Measurements from ENCODE around the gene EFNB2. TPM values are rescaled to one million over a fixed set of nuclear protein-coding genes. Genes with fewer than 3 reads are reported as not detected.

Gene EFNB2
- total and polyA plus RNA-seq, 2 donors (not counting 3 experiments of a cell fraction or from before 2014, with no cell fraction given): 50.4 to 69.5 TPM

- no peak overlapping the region for H3K27ac ChIP-seq (ENCODE audit: insufficient read depth, low read depth, low read length)
- CTCF ChIA-PET: interaction anchor here (1.1 kb wide), 1 partner anchor 595 kb away, joined by 3 read pairs; no protein-coding TSS in a partner anchor
- peaks cover 0 to 3% of the 10 kb centered on the region in 2 experiments for H3K36me3 ChIP-seq (ENCODE audit: control insufficient read depth in 2 of 2, extremely low read depth in 1 of 2, insufficient read depth in 2 of 2, low read length in 2 of 2)
- no peak for DNase-seq (ENCODE audit: low read depth, low spot score)
- no peaks in the 10 kb centered on the region for H3K9me3 ChIP-seq (replicated peaks; ENCODE audit: control insufficient read depth, insufficient read depth, low read length)
- no peak for TF ChIP-seq POLR2A (IDR thresholded peaks at IDR 0.05; ENCODE audit: low read depth, low read length)
- no peak for TF ChIP-seq MAX (IDR thresholded peaks at IDR 0.05; ENCODE audit: insufficient read depth, insufficient read length)
- no peak for TF ChIP-seq POLR2AphosphoS5 (IDR thresholded peaks at IDR 0.05; ENCODE audit: insufficient read depth, low read depth, low read length)
- no peak for TF ChIP-seq GATA2 (IDR thresholded peaks at IDR 0.05; ENCODE audit: insufficient read depth, insufficient read length, low read depth, low read length)
- no peak for TF ChIP-seq CTCF (IDR thresholded peaks at IDR 0.05; ENCODE audit: extremely low read depth in 1 of 2, insufficient read depth in 1 of 2, low read depth in 1 of 2, low read length in 2 of 2)
- TF ChIP-seq EZH2 (IDR thresholded peaks at IDR 0.05; ENCODE audit: borderline replicate concordance, low read depth, low read length, severe bottlenecking): no peak
- no peak overlapping the region for H3K9ac ChIP-seq (replicated peaks; ENCODE audit: extremely low read depth, insufficient read depth, low read length)
- H3K4me2 ChIP-seq (ENCODE audit: insufficient read depth, low read length): no peak overlapping the region
- H2AFZ ChIP-seq (ENCODE audit: low read depth, low read length): no peak overlapping the region
- peaks cover 67% of the 10 kb centered on the region for H3K79me2 ChIP-seq (ENCODE audit: control insufficient read depth, insufficient read depth, low read length)
- H4K20me1 ChIP-seq (replicated peaks; ENCODE audit: control insufficient read depth, extremely low read depth, insufficient read depth, low read length): peaks cover 2% of the 10 kb centered on the region
- POLR2A ChIA-PET: no interaction called here
- no peaks in the 10 kb centered on the region for H3K27me3 ChIP-seq (ENCODE audit: control insufficient read depth in 2 of 2, insufficient read depth in 2 of 2, low read length in 2 of 2)
- no peaks in the 10 kb centered on the region for H3K9me1 ChIP-seq (replicated peaks; ENCODE audit: control insufficient read depth, extremely low read depth, insufficient read depth, low read length)
- FAIRE-seq: no peak
- dilution Hi-C loops (cut with MboI; ENCODE audit: extremely low pct_ligation_motif_present, low sequenced_read_pairs) (no loop called here), intact Hi-C loops (cut with micrococcal nuclease) (no loop called here)
- no TSS peak for BruUV-seq (replicated peaks)
- H3K4me1 ChIP-seq (ENCODE audit: control insufficient read depth, extremely low read depth, insufficient read depth, low read length): peaks cover 23% of the 10 kb centered on the region
- no peak overlapping the region for H3K4me3 ChIP-seq (replicated peaks in 1 of 3; ENCODE audit: insufficient read depth in 1 of 3, low read depth in 1 of 3, low read length in 3 of 3)
Observed at GRCh38 chr13:106528718-106529414, 6.6 kb downstream of the EFNB2 start.
